ENCODE data around the gene PARL. TPM values are rescaled to one million over a fixed set of nuclear protein-coding genes. Genes with fewer than 3 reads are reported as not detected.

PARL gene
- total and polyA plus RNA-seq, 2 of the 13 experiments (the other 11 are each of a cell fraction or from before 2014, with no cell fraction given), result 46.3 to 58.6 TPM

DNA sequence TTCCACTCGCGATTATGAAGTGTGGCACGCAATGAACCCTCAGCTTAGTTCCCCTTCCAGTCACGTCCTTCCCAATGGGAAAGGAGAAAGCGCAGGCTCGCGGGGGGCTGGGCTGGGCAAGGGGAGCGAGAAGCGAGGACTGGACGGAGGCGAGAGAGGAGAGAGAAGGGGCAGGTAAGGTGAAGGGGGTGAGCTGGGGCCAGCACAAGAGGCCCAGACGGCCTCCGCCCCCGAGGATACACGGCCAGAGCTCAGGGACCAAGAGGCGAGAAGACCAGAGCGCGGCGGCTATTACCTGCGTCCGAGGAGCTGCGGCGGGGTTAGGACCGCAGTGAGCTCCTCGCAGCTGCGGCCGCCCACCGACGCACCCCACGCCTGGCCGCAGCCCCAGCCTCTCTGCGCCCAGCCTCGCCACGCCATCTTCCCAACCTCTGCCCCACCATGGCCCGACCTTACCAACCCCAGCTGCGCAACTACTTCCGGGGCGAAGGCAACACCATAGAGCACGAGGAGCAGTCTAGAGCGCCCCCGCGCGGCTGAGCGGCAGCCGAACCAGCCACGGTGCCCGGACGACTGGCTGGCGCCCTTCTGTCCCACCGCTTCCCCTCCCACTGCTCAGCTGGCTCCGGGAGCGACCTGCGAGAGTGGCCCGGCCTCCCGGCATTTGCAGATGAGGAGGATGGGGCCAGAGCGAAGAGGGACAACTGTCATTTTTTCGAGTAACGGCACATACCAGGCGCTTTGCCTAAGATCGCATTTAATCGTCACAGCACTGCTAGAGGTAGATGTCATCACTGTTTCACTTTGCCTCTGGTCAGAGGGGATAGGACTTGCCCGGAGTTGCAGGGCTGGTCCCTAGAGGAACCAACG, at the start of gene PARL (continued):
- no peak for TF ChIP-seq MTF1 (CRISPR knock-in tag; IDR thresholded peaks at IDR 0.05)
- peak; percentile 97 for TF ChIP-seq FOXK1 (CRISPR knock-in tag; IDR thresholded peaks at IDR 0.05; ENCODE audit: borderline replicate concordance, low read depth)
- no peak for TF ChIP-seq GTF2F1 (IDR thresholded peaks at IDR 0.05; ENCODE audit: low read length)
- TF ChIP-seq, protein P1, sequence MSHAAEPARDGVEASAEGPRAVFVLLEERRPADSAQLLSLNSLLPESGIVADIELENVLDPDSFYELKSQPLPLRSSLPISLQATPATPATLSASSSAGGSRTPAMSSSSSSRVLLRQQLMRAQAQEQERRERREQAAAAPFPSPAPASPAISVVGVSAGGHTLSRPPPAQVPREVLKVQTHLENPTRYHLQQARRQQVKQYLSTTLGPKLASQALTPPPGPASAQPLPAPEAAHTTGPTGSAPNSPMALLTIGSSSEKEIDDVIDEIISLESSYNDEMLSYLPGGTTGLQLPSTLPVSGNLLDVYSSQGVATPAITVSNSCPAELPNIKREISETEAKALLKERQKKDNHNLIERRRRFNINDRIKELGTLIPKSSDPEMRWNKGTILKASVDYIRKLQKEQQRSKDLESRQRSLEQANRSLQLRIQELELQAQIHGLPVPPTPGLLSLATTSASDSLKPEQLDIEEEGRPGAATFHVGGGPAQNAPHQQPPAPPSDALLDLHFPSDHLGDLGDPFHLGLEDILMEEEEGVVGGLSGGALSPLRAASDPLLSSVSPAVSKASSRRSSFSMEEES (CRISPR knock-in tag; IDR thresholded peaks at IDR 0.05), result peak; percentile 85
- TF ChIP-seq, protein P2, sequence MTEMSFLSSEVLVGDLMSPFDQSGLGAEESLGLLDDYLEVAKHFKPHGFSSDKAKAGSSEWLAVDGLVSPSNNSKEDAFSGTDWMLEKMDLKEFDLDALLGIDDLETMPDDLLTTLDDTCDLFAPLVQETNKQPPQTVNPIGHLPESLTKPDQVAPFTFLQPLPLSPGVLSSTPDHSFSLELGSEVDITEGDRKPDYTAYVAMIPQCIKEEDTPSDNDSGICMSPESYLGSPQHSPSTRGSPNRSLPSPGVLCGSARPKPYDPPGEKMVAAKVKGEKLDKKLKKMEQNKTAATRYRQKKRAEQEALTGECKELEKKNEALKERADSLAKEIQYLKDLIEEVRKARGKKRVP (CRISPR knock-in tag; IDR thresholded peaks at IDR 0.05), result peak in 1 of 2 experiments; percentile 67; a peak in 2 of 4 replicates
- TF ChIP-seq, protein P3, sequence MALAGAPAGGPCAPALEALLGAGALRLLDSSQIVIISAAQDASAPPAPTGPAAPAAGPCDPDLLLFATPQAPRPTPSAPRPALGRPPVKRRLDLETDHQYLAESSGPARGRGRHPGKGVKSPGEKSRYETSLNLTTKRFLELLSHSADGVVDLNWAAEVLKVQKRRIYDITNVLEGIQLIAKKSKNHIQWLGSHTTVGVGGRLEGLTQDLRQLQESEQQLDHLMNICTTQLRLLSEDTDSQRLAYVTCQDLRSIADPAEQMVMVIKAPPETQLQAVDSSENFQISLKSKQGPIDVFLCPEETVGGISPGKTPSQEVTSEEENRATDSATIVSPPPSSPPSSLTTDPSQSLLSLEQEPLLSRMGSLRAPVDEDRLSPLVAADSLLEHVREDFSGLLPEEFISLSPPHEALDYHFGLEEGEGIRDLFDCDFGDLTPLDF (CRISPR knock-in tag; IDR thresholded peaks at IDR 0.05), result no peak
- TF ChIP-seq, protein P4, sequence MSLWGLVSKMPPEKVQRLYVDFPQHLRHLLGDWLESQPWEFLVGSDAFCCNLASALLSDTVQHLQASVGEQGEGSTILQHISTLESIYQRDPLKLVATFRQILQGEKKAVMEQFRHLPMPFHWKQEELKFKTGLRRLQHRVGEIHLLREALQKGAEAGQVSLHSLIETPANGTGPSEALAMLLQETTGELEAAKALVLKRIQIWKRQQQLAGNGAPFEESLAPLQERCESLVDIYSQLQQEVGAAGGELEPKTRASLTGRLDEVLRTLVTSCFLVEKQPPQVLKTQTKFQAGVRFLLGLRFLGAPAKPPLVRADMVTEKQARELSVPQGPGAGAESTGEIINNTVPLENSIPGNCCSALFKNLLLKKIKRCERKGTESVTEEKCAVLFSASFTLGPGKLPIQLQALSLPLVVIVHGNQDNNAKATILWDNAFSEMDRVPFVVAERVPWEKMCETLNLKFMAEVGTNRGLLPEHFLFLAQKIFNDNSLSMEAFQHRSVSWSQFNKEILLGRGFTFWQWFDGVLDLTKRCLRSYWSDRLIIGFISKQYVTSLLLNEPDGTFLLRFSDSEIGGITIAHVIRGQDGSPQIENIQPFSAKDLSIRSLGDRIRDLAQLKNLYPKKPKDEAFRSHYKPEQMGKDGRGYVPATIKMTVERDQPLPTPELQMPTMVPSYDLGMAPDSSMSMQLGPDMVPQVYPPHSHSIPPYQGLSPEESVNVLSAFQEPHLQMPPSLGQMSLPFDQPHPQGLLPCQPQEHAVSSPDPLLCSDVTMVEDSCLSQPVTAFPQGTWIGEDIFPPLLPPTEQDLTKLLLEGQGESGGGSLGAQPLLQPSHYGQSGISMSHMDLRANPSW (CRISPR knock-in tag; IDR thresholded peaks at IDR 0.05; ENCODE audit: borderline replicate concordance), result no peak
- TF ChIP-seq, protein P5, sequence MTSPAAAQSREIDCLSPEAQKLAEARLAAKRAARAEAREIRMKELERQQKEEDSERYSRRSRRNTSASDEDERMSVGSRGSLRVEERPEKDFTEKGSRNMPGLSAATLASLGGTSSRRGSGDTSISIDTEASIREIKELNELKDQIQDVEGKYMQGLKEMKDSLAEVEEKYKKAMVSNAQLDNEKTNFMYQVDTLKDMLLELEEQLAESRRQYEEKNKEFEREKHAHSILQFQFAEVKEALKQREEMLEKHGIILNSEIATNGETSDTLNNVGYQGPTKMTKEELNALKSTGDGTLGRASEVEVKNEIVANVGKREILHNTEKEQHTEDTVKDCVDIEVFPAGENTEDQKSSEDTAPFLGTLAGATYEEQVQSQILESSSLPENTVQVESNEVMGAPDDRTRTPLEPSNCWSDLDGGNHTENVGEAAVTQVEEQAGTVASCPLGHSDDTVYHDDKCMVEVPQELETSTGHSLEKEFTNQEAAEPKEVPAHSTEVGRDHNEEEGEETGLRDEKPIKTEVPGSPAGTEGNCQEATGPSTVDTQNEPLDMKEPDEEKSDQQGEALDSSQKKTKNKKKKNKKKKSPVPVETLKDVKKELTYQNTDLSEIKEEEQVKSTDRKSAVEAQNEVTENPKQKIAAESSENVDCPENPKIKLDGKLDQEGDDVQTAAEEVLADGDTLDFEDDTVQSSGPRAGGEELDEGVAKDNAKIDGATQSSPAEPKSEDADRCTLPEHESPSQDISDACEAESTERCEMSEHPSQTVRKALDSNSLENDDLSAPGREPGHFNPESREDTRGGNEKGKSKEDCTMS (CRISPR knock-in tag; conservative IDR thresholded peaks at IDR 0.05), result no peak
- TF ChIP-seq ZNF567 (CRISPR knock-in tag; IDR thresholded peaks at IDR 0.05; ENCODE audit: borderline replicate concordance), result no peak
- TF ChIP-seq ZNF7 (CRISPR knock-in tag; IDR thresholded peaks at IDR 0.05), result 0 out of 2 replicates have a peak, but pooled peaks have one; percentile 6
- no peak for TF ChIP-seq HNRNPUL1 (IDR thresholded peaks at IDR 0.05; ENCODE audit: low read depth, low read length)
- no peak for TF ChIP-seq SRF (IDR thresholded peaks at IDR 0.05; ENCODE audit: low read depth, low read length)
- TF ChIP-seq, protein P6, sequence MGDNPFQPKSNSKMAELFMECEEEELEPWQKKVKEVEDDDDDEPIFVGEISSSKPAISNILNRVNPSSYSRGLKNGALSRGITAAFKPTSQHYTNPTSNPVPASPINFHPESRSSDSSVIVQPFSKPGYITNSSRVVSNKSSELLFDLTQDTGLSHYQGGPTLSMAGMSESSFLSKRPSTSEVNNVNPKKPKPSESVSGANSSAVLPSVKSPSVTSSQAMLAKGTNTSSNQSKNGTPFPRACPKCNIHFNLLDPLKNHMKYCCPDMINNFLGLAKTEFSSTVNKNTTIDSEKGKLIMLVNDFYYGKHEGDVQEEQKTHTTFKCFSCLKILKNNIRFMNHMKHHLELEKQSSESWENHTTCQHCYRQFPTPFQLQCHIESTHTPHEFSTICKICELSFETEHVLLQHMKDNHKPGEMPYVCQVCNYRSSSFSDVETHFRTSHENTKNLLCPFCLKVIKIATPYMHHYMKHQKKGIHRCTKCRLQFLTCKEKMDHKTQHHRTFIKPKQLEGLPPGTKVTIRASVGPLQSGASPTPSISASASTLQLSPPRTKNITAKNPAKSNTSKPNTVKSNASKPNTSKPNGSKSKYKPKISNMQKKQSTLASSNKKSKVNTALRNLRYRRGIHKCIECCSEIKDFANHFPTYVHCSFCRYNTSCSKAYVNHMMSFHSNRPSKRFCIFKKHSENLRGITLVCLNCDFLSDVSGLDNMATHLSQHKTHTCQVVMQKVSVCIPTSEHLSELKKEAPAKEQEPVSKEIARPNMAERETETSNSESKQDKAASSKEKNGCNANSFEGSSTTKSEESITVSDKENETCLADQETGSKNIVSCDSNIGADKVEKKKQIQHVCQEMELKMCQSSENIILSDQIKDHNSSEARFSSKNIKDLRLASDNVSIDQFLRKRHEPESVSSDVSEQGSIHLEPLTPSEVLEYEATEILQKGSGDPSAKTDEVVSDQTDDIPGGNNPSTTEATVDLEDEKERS (CRISPR knock-in tag; IDR thresholded peaks at IDR 0.05), result peak; percentile 92
- peak; percentile 20; the same call in 1 of the 2 replicates for TF ChIP-seq RFX5 (IDR thresholded peaks at IDR 0.05; ENCODE audit: low read depth, low read length)
- TF ChIP-seq ZNF788 (CRISPR knock-in tag; IDR thresholded peaks at IDR 0.05; ENCODE audit: borderline replicate concordance), result peak; percentile 99

All from HepG2 (cell line).